Activated CD4-positive, alpha-beta T cell treated with anti-CD3 and anti-CD28 coated beads, Interleukin-2, amount 10 ng/mL, durations not matched to agents 7 days and 5 days (primary cell): ENCODE data around the gene ADIPOR1. TPM values are rescaled to one million over a fixed set of nuclear protein-coding genes. Genes with fewer than 3 reads are reported as not detected.
"Not testable (repeated sequence)": the region's sequence is repeated elsewhere in the genome, so short reads cannot be mapped to it uniquely, and the experiment has no call there.

Experiments used
- CTCF ChIA-PET: fragments of 350-600 bp; sonication (Branson Sonifier 250); formaldehyde crosslinking; loops from one replicate; lab custom pipeline; 2021; ENCODE audit warnings: antibody characterized with exemption; lab: Charles Lee
- POLR2A ChIA-PET: fragments of 350-600 bp; sonication (Branson Sonifier 250); formaldehyde crosslinking; loops from one replicate; lab custom pipeline; 2021; ENCODE audit warnings: antibody characterized with exemption; lab: Charles Lee
- DNase-seq: peaks from one replicate; pipeline ENCODE4 v3.0.0-alpha.2; 2020
- H3K27ac Mint-ChIP-seq: one replicate; pipeline ENCODE4 v1.8.0; 2021; ENCODE audit warnings: mild to moderate bottlenecking, moderate library complexity, mixed read lengths
- H3K27me3 Mint-ChIP-seq: one replicate; pipeline ENCODE4 v1.8.0; 2021; ENCODE audit warnings: mixed read lengths
- H3K36me3 Mint-ChIP-seq: one replicate; pipeline ENCODE4 v1.8.0; 2021; ENCODE audit warnings: low read depth, mixed read lengths
- H3K4me1 Mint-ChIP-seq: one replicate; pipeline ENCODE4 v1.8.0; 2021; ENCODE audit warnings: mixed read lengths
- H3K4me3 Mint-ChIP-seq: one replicate; pipeline ENCODE4 v1.8.0; 2021; ENCODE audit warnings: mild to moderate bottlenecking, moderate library complexity, mixed read lengths
- H3K9me3 Mint-ChIP-seq: one replicate; pipeline ENCODE4 v1.8.0; 2021; ENCODE audit warnings: mixed read lengths
- total RNA-seq, 2 experiments: library from RNA; stranded (reverse); gene quantifications; one replicate each; pipeline ENCODE4 v1.2.3, GENCODE V29; 2021

ADIPOR1 gene
- total RNA-seq, 2 experiments from 2014 or later = 58.0 to 71.2 TPM

GRCh38 chr1:202923533-202923932 lies 34.6 kb downstream of the ADIPOR1 start:
- ChIA-PET POLR2A (no interaction called here), CTCF (interaction anchor here (0.6 kb wide), 1 partner anchor 45 kb away, joined by 3 read pairs; no protein-coding TSS in a partner anchor)
- Mint-ChIP-seq H3K27ac (no peak overlapping the region), H3K4me1 (peaks cover 29% of the 10 kb centered on the region), H3K4me3 (no peak overlapping the region), H3K9me3 (no peaks in the 10 kb centered on the region), H3K36me3 (peaks cover 20% of the 10 kb centered on the region), H3K27me3 (no peaks in the 10 kb centered on the region)
- no peak for DNase-seq

DNA sequence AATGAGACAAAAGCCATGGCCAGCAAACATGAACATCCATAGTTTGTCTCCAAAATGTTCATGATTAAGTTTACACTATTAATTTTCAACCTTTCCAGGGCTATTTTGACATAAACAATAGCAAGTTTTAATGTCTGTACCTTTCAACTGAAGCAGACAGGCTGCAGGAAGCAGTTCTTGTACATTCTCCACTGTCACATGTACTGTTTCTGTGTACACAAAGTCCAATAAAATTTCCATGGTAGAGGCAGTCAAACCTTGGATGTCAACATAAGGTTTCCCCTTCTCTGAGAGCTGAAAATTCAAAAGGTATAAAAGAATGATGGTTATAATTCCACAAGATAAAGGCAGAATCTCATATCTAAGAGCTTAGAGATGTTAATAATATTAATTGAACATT lies 38.5 kb downstream of the ADIPOR1 start:
- H3K9me3 Mint-ChIP-seq = no peaks in the 10 kb centered on the region
- no peak overlapping the region for H3K27ac Mint-ChIP-seq
- peaks cover 15% of the 10 kb centered on the region for H3K4me1 Mint-ChIP-seq
- POLR2A ChIA-PET = no interaction called here
- CTCF ChIA-PET = no interaction called here
- no peaks in the 10 kb centered on the region for H3K27me3 Mint-ChIP-seq
- peaks cover 35% of the 10 kb centered on the region for H3K36me3 Mint-ChIP-seq
- H3K4me3 Mint-ChIP-seq = no peak overlapping the region
- DNase-seq = no peak

GRCh38 chr1:202915146-202915545 lies 43.0 kb downstream of the ADIPOR1 start:
- peaks cover 57% of the 10 kb centered on the region for H3K36me3 Mint-ChIP-seq
- no peaks in the 10 kb centered on the region for H3K27me3 Mint-ChIP-seq
- no peak for DNase-seq
- H3K4me1 Mint-ChIP-seq = peaks cover 18% of the 10 kb centered on the region
- no peak overlapping the region for H3K27ac Mint-ChIP-seq
- no peaks in the 10 kb centered on the region for H3K9me3 Mint-ChIP-seq
- ChIA-PET POLR2A (no interaction called here), CTCF (interaction anchor here (0.9 to 1.2 kb wide), 2 partner anchors 12 to 23 kb away, joined by 3 read pairs; partner anchors contain the start of gene KLHL12)
- no peak overlapping the region for H3K4me3 Mint-ChIP-seq

GRCh38 chr1:202912476-202912875 lies 45.6 kb downstream of the ADIPOR1 start:
- H3K27me3 Mint-ChIP-seq, POLR2A ChIA-PET, H3K9me3 Mint-ChIP-seq, H3K4me3 Mint-ChIP-seq: not testable (repeated sequence)
- CTCF ChIA-PET = interaction anchor here (0.6 kb wide), 2 partner anchors 33 to 754 kb away, joined by 3 read pairs; no protein-coding TSS in a partner anchor
- DNase-seq = peak; percentile 18
- H3K27ac Mint-ChIP-seq = peak overlapping the region; percentile 27
- peaks cover 18% of the 10 kb centered on the region for H3K4me1 Mint-ChIP-seq
- H3K36me3 Mint-ChIP-seq = peaks cover 42% of the 10 kb centered on the region

DNA sequence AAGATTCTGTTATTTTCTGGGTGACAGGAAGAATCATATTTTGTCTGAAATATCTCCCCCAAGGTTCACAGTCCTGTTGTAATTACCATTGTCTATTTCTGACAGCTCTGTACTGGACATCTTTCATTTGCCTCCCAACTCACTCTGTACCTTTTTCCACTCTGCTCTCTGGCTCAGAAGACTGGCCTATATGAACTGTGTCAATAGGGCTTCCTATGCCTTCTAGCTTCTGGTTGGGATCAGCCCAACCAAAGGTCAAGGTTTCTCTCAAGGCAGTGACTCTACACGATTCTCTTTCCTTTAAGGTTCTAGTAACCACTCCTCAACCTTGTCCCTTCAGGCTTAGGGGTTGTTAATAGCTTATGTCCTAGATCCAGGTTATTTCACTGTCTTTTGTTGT lies 48.6 kb downstream of the ADIPOR1 start:
- DNase-seq = no peak
- H3K9me3 Mint-ChIP-seq = no peaks in the 10 kb centered on the region
- H3K27ac Mint-ChIP-seq = no peak overlapping the region
- POLR2A ChIA-PET = no interaction called here
- CTCF ChIA-PET = interaction anchor here (0.8 kb wide), 1 partner anchor 13 kb away, joined by 3 read pairs; no protein-coding TSS in a partner anchor
- no peak overlapping the region for H3K4me3 Mint-ChIP-seq
- H3K4me1 Mint-ChIP-seq = peaks cover 18% of the 10 kb centered on the region
- no peaks in the 10 kb centered on the region for H3K27me3 Mint-ChIP-seq
- H3K36me3 Mint-ChIP-seq = peaks cover 35% of the 10 kb centered on the region

GRCh38 chr1:202908998-202909397 lies 49.1 kb downstream of the ADIPOR1 start:
- Mint-ChIP-seq H3K4me1 (peaks cover 18% of the 10 kb centered on the region), H3K9me3 (no peaks in the 10 kb centered on the region), H3K36me3 (peaks cover 35% of the 10 kb centered on the region), H3K27me3 (no peaks in the 10 kb centered on the region), H3K4me3 (no peak overlapping the region), H3K27ac (no peak overlapping the region)
- POLR2A ChIA-PET = no interaction called here
- CTCF ChIA-PET = no interaction called here
- no peak for DNase-seq

- H3K4me1 Mint-ChIP-seq = no peaks in the 10 kb centered on the region
- ChIA-PET POLR2A (no interaction called here), CTCF (no interaction called here)
- H3K4me3 Mint-ChIP-seq = no peak overlapping the region
- H3K27me3 Mint-ChIP-seq = no peaks in the 10 kb centered on the region
- H3K27ac Mint-ChIP-seq = no peak overlapping the region
- H3K36me3 Mint-ChIP-seq = peaks cover 14% of the 10 kb centered on the region
- H3K9me3 Mint-ChIP-seq = no peaks in the 10 kb centered on the region
- DNase-seq = no peak
Measured at GRCh38 chr1:202905331-202905730, 52.8 kb downstream of the ADIPOR1 start.

- H3K9me3 Mint-ChIP-seq, POLR2A ChIA-PET, CTCF ChIA-PET: not testable (repeated sequence)
Measured at GRCh38 chr1:202903808-202904207, 54.3 kb downstream of the ADIPOR1 start.

GRCh38 chr1:202901555-202901954 lies 56.6 kb downstream of the ADIPOR1 start:
- no peak for DNase-seq
- H3K9me3 Mint-ChIP-seq = no peaks in the 10 kb centered on the region
- H3K4me3 Mint-ChIP-seq = no peak overlapping the region
- H3K36me3 Mint-ChIP-seq = peaks cover 19% of the 10 kb centered on the region
- no peaks in the 10 kb centered on the region for H3K27me3 Mint-ChIP-seq
- ChIA-PET POLR2A (no interaction called here), CTCF (no interaction called here)
- no peak overlapping the region for H3K27ac Mint-ChIP-seq
- no peaks in the 10 kb centered on the region for H3K4me1 Mint-ChIP-seq

More at GRCh38 chr1:202903808-202904207, 54.3 kb downstream of the ADIPOR1 start:
- H3K4me1 Mint-ChIP-seq, H3K27me3 Mint-ChIP-seq, H3K4me3 Mint-ChIP-seq, H3K27ac Mint-ChIP-seq, DNase-seq: not testable (repeated sequence)
- H3K36me3 Mint-ChIP-seq = peaks cover 12% of the 10 kb centered on the region

GRCh38 chr1:202892501-202892900 lies 65.6 kb downstream of the ADIPOR1 start:
- Mint-ChIP-seq H3K9me3 (no peaks in the 10 kb centered on the region), H3K4me1 (peaks cover 20% of the 10 kb centered on the region), H3K4me3 (no peak overlapping the region), H3K36me3 (peaks cover 30% of the 10 kb centered on the region), H3K27me3 (no peaks in the 10 kb centered on the region), H3K27ac (no peak overlapping the region)
- DNase-seq = no peak
- POLR2A ChIA-PET = no interaction called here
- CTCF ChIA-PET = interaction anchor here (0.9 kb wide), 1 partner anchor 23 kb away, joined by 3 read pairs; no protein-coding TSS in a partner anchor

Other genes with a start within 250 kb of the ADIPOR1 start
- not detected for gene SYT2, start 247.9 kb downstream of the ADIPOR1 start, total RNA-seq
- 10 to 100 TPM; 32.0 to 39.8 TPM for gene KDM5B, start 149.9 kb downstream of the ADIPOR1 start, total RNA-seq
- gene PCAT6, start 147.4 kb downstream of the ADIPOR1 start, total RNA-seq = under 1 TPM in 1 of 2 experiments, not detected in 1; 0.29 TPM
- 10 to 100 TPM; 13.9 to 15.7 TPM for gene RABIF, start 69.2 kb downstream of the ADIPOR1 start, total RNA-seq
- gene KLHL12, start 31.1 kb downstream of the ADIPOR1 start, total RNA-seq = 10 to 100 TPM; 31.4 to 31.5 TPM
- gene CYB5R1, start 8.9 kb upstream of the ADIPOR1 start, total RNA-seq = 10 to 100 TPM; 24.0 to 24.5 TPM
- 10 to 100 TPM; 68.3 to 72.2 TPM for gene TMEM183A, start 49.1 kb upstream of the ADIPOR1 start, total RNA-seq
- gene PPFIA4, start 68.2 kb upstream of the ADIPOR1 start, total RNA-seq = 10 to 100 TPM; 13.7 to 16.1 TPM
- gene MYOG, start 127.7 kb upstream of the ADIPOR1 start, total RNA-seq = not detected
- not detected for gene ADORA1, start 169.4 kb upstream of the ADIPOR1 start, total RNA-seq
- gene MYBPH, start 217.5 kb upstream of the ADIPOR1 start, total RNA-seq = not detected
- gene CHI3L1, start 228.4 kb upstream of the ADIPOR1 start, total RNA-seq = not detected